SK-N-SH treated with all-trans-retinoic acid at 6 μM for 48 hours (cell line): Measurements from ENCODE around the gene CCSER1.
"Not testable (repeated sequence)": the region's sequence is repeated elsewhere in the genome, so short reads cannot be mapped to it uniquely, and the experiment has no call there.

Source experiments
- ATAC-seq: fragments of 200-7000 bp; cut with Tn5 transposase; 3 replicates; pipeline ENCODE4 v1.9.1; 2020; ENCODE audit warnings: mild to moderate bottlenecking, moderate library complexity
- BACH2 ChIP-seq: fragments of 250-450 bp; sonication (Bioruptor Pico); IDR thresholded peaks from 2 replicates; pipeline ENCODE4 v1.9.0; 2021; ENCODE audit warnings: mild to moderate bottlenecking, borderline replicate concordance
- CREB5 ChIP-seq: fragments of 250-450 bp; sonication (Bioruptor Pico); IDR thresholded peaks from 2 replicates; pipeline ENCODE4 v1.5.1; 2020; ENCODE audit warnings: low read depth, mild to moderate bottlenecking, moderate library complexity
- CSDC2 ChIP-seq: fragments of 250-450 bp; sonication (Bioruptor Pico); IDR thresholded peaks from 2 replicates; pipeline ENCODE4 v1.5.0; 2020; ENCODE audit warnings: mild to moderate bottlenecking, moderate library complexity
- CSRNP3 ChIP-seq: fragments of 250-450 bp; sonication (Bioruptor Pico); IDR thresholded peaks from 2 replicates; pipeline ENCODE4 v1.5.1; 2021; ENCODE audit warnings: mild to moderate bottlenecking, moderate library complexity
- ESRRG ChIP-seq: fragments of 250-450 bp; sonication (Bioruptor Pico); IDR thresholded peaks from 2 replicates; pipeline ENCODE4 v1.6.1; 2021; ENCODE audit warnings: mild to moderate bottlenecking
- GLIS3 ChIP-seq: fragments of 250-450 bp; sonication (Bioruptor Pico); IDR thresholded peaks from 2 replicates; pipeline ENCODE4 v1.5.0; 2020; ENCODE audit warnings: mild to moderate bottlenecking, moderate library complexity
- ISL1 ChIP-seq: fragments of 250-450 bp; sonication (Bioruptor Pico); IDR thresholded peaks from 2 replicates; pipeline ENCODE4 v2.1.2; 2022; ENCODE audit warnings: mild to moderate bottlenecking, moderate library complexity
- OSR1 ChIP-seq: fragments of 250-450 bp; sonication (Bioruptor Pico); IDR thresholded peaks from 2 replicates; pipeline ENCODE4 v1.8.0; 2022; ENCODE audit warnings: moderate library complexity, mild to moderate bottlenecking, inconsistent platforms
- PATZ1 ChIP-seq: fragments of 250-450 bp; sonication (Bioruptor Pico); IDR thresholded peaks from 2 replicates; pipeline ENCODE4 v1.8.0; 2020; ENCODE audit warnings: mild to moderate bottlenecking, moderate library complexity, borderline replicate concordance
- POU6F1 ChIP-seq: fragments of 250-450 bp; sonication (Bioruptor Pico); IDR thresholded peaks from 2 replicates; pipeline ENCODE4 v1.8.0; 2021; ENCODE audit warnings: low read depth, mild to moderate bottlenecking, moderate library complexity, borderline replicate concordance
- SNAI2 ChIP-seq: fragments of 250-450 bp; sonication (Bioruptor Pico); IDR thresholded peaks from 2 replicates; pipeline ENCODE4 v1.5.0; 2020; ENCODE audit warnings: mild to moderate bottlenecking, moderate library complexity
- TCF4 ChIP-seq: fragments of 250-450 bp; sonication (Bioruptor Pico); IDR thresholded peaks from 2 replicates; pipeline ENCODE4 v1.8.0; 2021; ENCODE audit warnings: mild to moderate bottlenecking, moderate library complexity, borderline replicate concordance
- TOX ChIP-seq: fragments of 250-450 bp; sonication (Bioruptor Pico); IDR thresholded peaks from 2 replicates; pipeline ENCODE4 v1.8.0; 2021; ENCODE audit warnings: mild to moderate bottlenecking, moderate library complexity, borderline replicate concordance
- TSHZ2 ChIP-seq: fragments of 250-450 bp; sonication (Bioruptor Pico); IDR thresholded peaks from 2 replicates; pipeline ENCODE4 v1.5.0; 2020; ENCODE audit warnings: mild to moderate bottlenecking, moderate library complexity
- ZC3H10 ChIP-seq: fragments of 250-450 bp; sonication (Bioruptor Pico); IDR thresholded peaks from 2 replicates; pipeline ENCODE4 v1.5.1; 2021; ENCODE audit warnings: mild to moderate bottlenecking, moderate library complexity
- ZFP30 ChIP-seq: fragments of 450-650 bp; formaldehyde crosslinking; IDR thresholded peaks from 2 replicates; pipeline ENCODE4 v1.5.0; 2022; ENCODE audit warnings: mild to moderate bottlenecking, moderate library complexity
- ZNF565 ChIP-seq: fragments of 450-650 bp; formaldehyde crosslinking; conservative IDR thresholded peaks from 2 replicates; pipeline ENCODE4 v1.5.0; 2020; ENCODE audit warnings: low read depth, mild to moderate bottlenecking, moderate library complexity

Gene CCSER1

GRCh38 chr4:91171217-91171616 lies 1044.0 kb downstream of the CCSER1 start:
- ATAC-seq: no peak
- TF ChIP-seq TSHZ2 (CRISPR knock-in tag): no peak
- no peak for TF ChIP-seq ESRRG
- no peak for TF ChIP-seq ZFP30 (CRISPR knock-in tag)
- TF ChIP-seq TCF4: no peak
- no peak for TF ChIP-seq CREB5 (CRISPR knock-in tag)
- no peak for TF ChIP-seq ZC3H10 (CRISPR knock-in tag)
- no peak for TF ChIP-seq BACH2

GRCh38 chr4:91185061-91185460 lies 1057.9 kb downstream of the CCSER1 start:
- ATAC-seq: not testable (repeated sequence)

GRCh38 chr4:91198951-91199350 lies 1071.8 kb downstream of the CCSER1 start:
- TF ChIP-seq BACH2: no peak
- TF ChIP-seq ZNF565 (CRISPR knock-in tag): no peak
- TF ChIP-seq SNAI2 (CRISPR knock-in tag): no peak
- no peak for TF ChIP-seq PATZ1 (CRISPR knock-in tag)
- TF ChIP-seq ISL1 (CRISPR knock-in tag): no peak
- TF ChIP-seq TSHZ2 (CRISPR knock-in tag): no peak
- no peak for TF ChIP-seq CREB5 (CRISPR knock-in tag)
- TF ChIP-seq, all 23 proteins: peak for 0

GRCh38 chr4:91207535-91207934 lies 1080.3 kb downstream of the CCSER1 start:
- ATAC-seq: no peak
- TF ChIP-seq CSDC2 (CRISPR knock-in tag) (no peak), POU6F1 (CRISPR knock-in tag) (no peak), OSR1 (CRISPR knock-in tag) (no peak), CSRNP3 (no peak), TOX (CRISPR knock-in tag) (no peak), ZC3H10 (CRISPR knock-in tag) (no peak), TSHZ2 (CRISPR knock-in tag) (no peak), GLIS3 (CRISPR knock-in tag) (no peak), ZFP30 (CRISPR knock-in tag) (no peak), PATZ1 (CRISPR knock-in tag) (no peak)

More at GRCh38 chr4:91198951-91199350, 1071.8 kb downstream of the CCSER1 start:
- ATAC-seq: no peak
